HepG2 (cell line): ENCODE data around the gene RNF126. TPM values are rescaled to one million over a fixed set of nuclear protein-coding genes. Genes with fewer than 3 reads are reported as not detected.

ENCODE experiments used
- ATAC-seq: fragments of 200-7000 bp; cut with Tn5 transposase; 3 replicates; pipeline ENCODE4 v1.9.1; 2020; ENCODE audit warnings: mild to moderate bottlenecking, moderate library complexity
- BruUV-seq: library from RNA; stranded (reverse); fragments of 400-500 nt; replicated peaks from 2 replicates; lab custom pipeline; 2021; lab: Mats Ljungman, UMichigan
- CTCF ChIA-PET: fragments of 300-600 bp; formaldehyde crosslinking; extraction: SDS; loops from one replicate; lab custom pipeline; 2021; ENCODE audit warnings: low total read pairs, inconsistent platforms, low intra/inter-chr PET ratio; lab: Yijun Ruan, JAX
- POLR2A ChIA-PET: fragments of 350-600 bp; sonication (Branson Sonifier 250); formaldehyde crosslinking; loops from one replicate; lab custom pipeline; 2020; ENCODE audit warnings: antibody characterized with exemption, inconsistent platforms; lab: Yijun Ruan, JAX
- DNase-seq: peaks from one replicate; pipeline ENCODE4 v3.0.0-alpha.2; 2015; ENCODE audit warnings: low spot score
- FAIRE-seq: peaks from 3 replicates; lab custom pipeline; 2011; peaks lifted over from hg19 to GRCh38; lab: Jason Lieb, UNC
- H2AFZ ChIP-seq: one replicate; pipeline ENCODE4 v1.6.1; 2011; ENCODE audit warnings: low read length, inconsistent platforms
- H3K27ac ChIP-seq: fragments of 300-600 bp; 3 replicates; pipeline ENCODE4 v1.8.0; 2011; ENCODE audit warnings: mixed run types, mild to moderate bottlenecking, mixed read lengths, low read length, inconsistent platforms; ENCODE audit not compliant: insufficient read depth; ENCODE audit errors: extremely low read length
- H3K27me3 ChIP-seq, 2 experiments: fragments of 200-600 bp in 1 of 2; 2 replicates in 1 of 2; 3 replicates in 1 of 2; pipeline versions ENCODE4 v1.6.0 to v1.8.0; 2011; ENCODE audit warnings: low read length in 2 of 2, mild to moderate bottlenecking in 2 of 2, moderate library complexity in 2 of 2, inconsistent platforms in 1 of 2; ENCODE audit not compliant: insufficient read depth in 2 of 2, control insufficient read depth in 1 of 2
- H3K36me3 ChIP-seq, 2 experiments: fragments of 200-600 bp in 1 of 2; replicated peaks in 1 of 2; 2 replicates in 1 of 2; 3 replicates in 1 of 2; pipeline versions ENCODE4 v1.5.1 to v1.8.0; 2011; ENCODE audit warnings: low read length in 2 of 2, inconsistent platforms in 1 of 2; ENCODE audit not compliant: insufficient read depth in 2 of 2, control insufficient read depth in 1 of 2
- H3K4me1 ChIP-seq: 2 replicates; pipeline ENCODE4 v1.5.1; 2012; ENCODE audit warnings: low read length, inconsistent platforms; ENCODE audit not compliant: insufficient read depth
- H3K4me2 ChIP-seq: 2 replicates; pipeline ENCODE4 v1.6.0; 2011; ENCODE audit warnings: low read depth, low read length, inconsistent platforms
- H3K4me3 ChIP-seq, 3 experiments: fragments of 200-600 bp in 1 of 3; sonication (generic), shearing (Covaris generic) in 1 of 3; replicated peaks in 1 of 3; 2 replicates each; pipeline ENCODE4 v1.5.1; 2011 to 2016; ENCODE audit warnings: low read length in 3 of 3, inconsistent platforms in 2 of 3, low read depth in 2 of 3, mild to moderate bottlenecking in 2 of 3, control low read depth in 1 of 3, mixed read lengths in 1 of 3; ENCODE audit not compliant: insufficient read depth in 1 of 3
- H3K79me2 ChIP-seq: one replicate; pipeline ENCODE4 v1.6.1; 2011; ENCODE audit warnings: low read length, inconsistent platforms; ENCODE audit not compliant: insufficient read depth
- H3K9ac ChIP-seq: 2 replicates; pipeline ENCODE4 v1.6.0; 2011; ENCODE audit warnings: mild to moderate bottlenecking, low read depth, low read length, inconsistent platforms; ENCODE audit not compliant: insufficient read depth
- H3K9me3 ChIP-seq: 2 replicates; pipeline ENCODE4 v1.5.1; 2012; ENCODE audit warnings: mild to moderate bottlenecking, low read length
- H4K20me1 ChIP-seq: 2 replicates; pipeline ENCODE4 v1.6.0; 2011; ENCODE audit warnings: inconsistent platforms, mild to moderate bottlenecking, low read length, moderate library complexity; ENCODE audit not compliant: insufficient read depth
- MEF2D ChIP-seq: sonication (generic); formaldehyde crosslinking; IDR thresholded peaks from 2 replicates; pipeline ENCODE4 v1.5.1; 2020; ENCODE audit warnings: mild to moderate bottlenecking, missing genetic modification reagents
- NFKB2 ChIP-seq: sonication (generic); formaldehyde crosslinking; IDR thresholded peaks from 2 replicates; pipeline ENCODE4 v1.4.0; 2020; ENCODE audit warnings: missing genetic modification reagents, borderline replicate concordance
- POLR2A ChIP-seq, 2 experiments: IDR thresholded peaks; 2 replicates each; pipeline ENCODE4 v1.6.1; 2011; ENCODE audit warnings: low read depth in 2 of 2, low read length in 2 of 2, mild to moderate bottlenecking in 1 of 2, moderate library complexity in 1 of 2; ENCODE audit not compliant: insufficient read depth in 1 of 2
- ZNF572 ChIP-seq: sonication (generic); formaldehyde crosslinking; IDR thresholded peaks from 2 replicates; pipeline ENCODE4 v1.5.1; 2020; ENCODE audit warnings: mild to moderate bottlenecking, missing genetic modification reagents
- WGBS: methylation state at CpG from one replicate; pipeline ENCODE4 v1.1.6; 2017; ENCODE audit warnings: low lambda C conversion rate; 5-methylcytosine and 5-hydroxymethylcytosine counted together
- in situ Hi-C: cut with HindIII; loops from 2 replicates; pipeline ENCODE4 v1.10.0; 2017; ENCODE audit warnings: low pct_unique_long_range_greater_than_20kb; ENCODE audit not compliant: extremely low pct_ligation_motif_present
- intact Hi-C: fragments of 100-400 bp; cut with micrococcal nuclease; formaldehyde crosslinking; loops from one replicate; pipeline ENCODE4 v1.10.0; 2022; ENCODE audit not compliant: unreplicated experiment
- polyA plus RNA-seq, 8 experiments: library from polyadenylated mRNA; depleted of rRNA in 3 of 8; stranded (reverse) in 7 of 8; unstranded in 1 of 8; fragments of >200 nt; fragmentation: Illumina TruSeq in 4 of 8; extraction: Trizol in 4 of 8; gene quantifications; 2 replicates each; pipeline versions ENCODE4 v1.2.1 to v1.2.3, GENCODE V29; 2011 to 2016; ENCODE audit warnings: low read depth in 4 of 8, missing spikeins in 1 of 8, mixed read lengths in 1 of 8; ENCODE audit not compliant: insufficient read depth in 1 of 8
- total RNA-seq, 5 experiments: library from RNA; depleted of rRNA; stranded (reverse); fragments of >200 nt; fragmentation: Illumina TruSeq; extraction: Trizol; gene quantifications; 2 replicates each; pipeline ENCODE4 v1.2.3, GENCODE V29; 2016; ENCODE audit warnings: low read depth in 1 of 5
- TF ChIP-seq, protein P1 (sequence below): sonication (generic); IDR thresholded peaks from 2 replicates; pipeline ENCODE4 v1.6.1; 2016; ENCODE audit warnings: low read depth, borderline replicate concordance
- TF ChIP-seq, protein P2 (sequence below): sonication (generic); formaldehyde crosslinking; IDR thresholded peaks from 2 replicates; pipeline ENCODE4 v1.4.0; 2020; ENCODE audit warnings: mild to moderate bottlenecking, low read depth, missing genetic modification reagents

The RNF126 gene
- total and polyA plus RNA-seq, 2 of the 13 experiments (the other 11 are each of a cell fraction or from before 2014, with no cell fraction given), result 23.2 to 34.0 TPM

DNA sequence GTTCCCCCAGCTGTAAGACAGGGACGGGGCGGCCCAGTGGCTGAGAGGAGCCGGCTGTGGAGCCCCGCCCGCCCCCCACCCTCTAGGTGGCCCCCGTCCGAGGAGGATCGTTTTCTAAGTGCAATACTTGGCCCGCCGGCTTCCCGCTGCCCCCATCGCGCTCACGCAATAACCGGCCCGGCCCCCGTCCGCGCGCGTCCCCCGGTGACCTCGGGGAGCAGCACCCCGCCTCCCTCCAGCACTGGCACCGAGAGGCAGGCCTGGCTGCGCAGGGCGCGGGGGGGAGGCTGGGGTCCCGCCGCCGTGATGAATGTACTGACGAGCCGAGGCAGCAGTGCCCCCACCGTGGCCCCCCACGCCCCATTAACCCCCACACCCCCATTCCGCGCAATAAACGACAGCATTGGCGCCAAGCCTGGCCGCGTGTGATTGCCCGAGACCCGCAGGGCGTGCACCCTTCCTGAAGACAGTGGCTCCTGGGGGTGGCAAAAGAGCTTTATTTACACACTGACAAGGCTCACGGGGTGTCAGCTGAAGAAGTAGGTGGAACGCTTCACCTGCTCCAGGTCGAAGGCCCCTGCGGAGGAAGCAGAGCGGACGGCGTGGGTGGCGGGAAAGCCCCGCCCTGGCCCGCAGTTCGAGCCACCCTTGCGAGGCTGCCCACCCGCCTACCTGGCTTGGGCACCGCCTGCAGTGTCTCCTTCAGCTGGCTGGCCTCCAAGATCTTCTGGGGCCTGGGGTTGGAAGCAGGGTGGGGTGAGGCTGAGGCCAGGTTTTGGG, 46.1 kb downstream of the RNF126 start:
- 98% methylated on average over 36 of the region's 58 CpGs for WGBS
- Histone ChIP-seq H2AFZ (no peak overlapping the region), H3K27me3 (no peaks in the 10 kb centered on the region), H3K27ac (no peak overlapping the region), H3K9ac (no peak overlapping the region), H3K36me3 (peaks cover 9 to 25% of the 10 kb centered on the region in 2 experiments; a peak in 4 of 5 replicates), H3K9me3 (no peaks in the 10 kb centered on the region), H3K79me2 (no peaks in the 10 kb centered on the region), H3K4me2 (no peak overlapping the region), H3K4me1 (no peaks in the 10 kb centered on the region), H4K20me1 (no peaks in the 10 kb centered on the region), H3K4me3 (no peak overlapping the region)
- intact Hi-C loops (no loop called here), in situ Hi-C loops (no loop called here)
- no peak for FAIRE-seq
- TF ChIP-seq ZNF572 (CRISPR knock-in tag) (no peak), MEF2D (CRISPR knock-in tag) (no peak), NFKB2 (CRISPR knock-in tag) (no peak), POLR2A (IDR thresholded peaks at IDR 0.05; ENCODE audit: insufficient read depth in 1 of 2, low read depth in 2 of 2, low read length in 2 of 2) (0 out of 4 replicates have a peak, but pooled peaks of 1 of the 2 experiments have one; percentile 18)
- TF ChIP-seq, protein P1, sequence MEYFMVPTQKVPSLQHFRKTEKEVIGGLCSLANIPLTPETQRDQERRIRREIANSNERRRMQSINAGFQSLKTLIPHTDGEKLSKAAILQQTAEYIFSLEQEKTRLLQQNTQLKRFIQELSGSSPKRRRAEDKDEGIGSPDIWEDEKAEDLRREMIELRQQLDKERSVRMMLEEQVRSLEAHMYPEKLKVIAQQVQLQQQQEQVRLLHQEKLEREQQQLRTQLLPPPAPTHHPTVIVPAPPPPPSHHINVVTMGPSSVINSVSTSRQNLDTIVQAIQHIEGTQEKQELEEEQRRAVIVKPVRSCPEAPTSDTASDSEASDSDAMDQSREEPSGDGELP, result no peak
- TF ChIP-seq, protein P2, sequence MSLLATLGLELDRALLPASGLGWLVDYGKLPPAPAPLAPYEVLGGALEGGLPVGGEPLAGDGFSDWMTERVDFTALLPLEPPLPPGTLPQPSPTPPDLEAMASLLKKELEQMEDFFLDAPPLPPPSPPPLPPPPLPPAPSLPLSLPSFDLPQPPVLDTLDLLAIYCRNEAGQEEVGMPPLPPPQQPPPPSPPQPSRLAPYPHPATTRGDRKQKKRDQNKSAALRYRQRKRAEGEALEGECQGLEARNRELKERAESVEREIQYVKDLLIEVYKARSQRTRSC (CRISPR knock-in tag), result no peak
- ChIA-PET POLR2A (interaction anchor here (0.6 kb wide), 1 partner anchor 102 kb away, joined by 3 read pairs; no protein-coding TSS in a partner anchor), CTCF (no interaction called here)
- ATAC-seq, result no peak
- BruUV-seq, result no TSS peak
- DNase-seq, result no peak
